NCI-H146 (cell line): Measurements from ENCODE around the gene LBR.
"Not testable (repeated sequence)": the region's sequence is repeated elsewhere in the genome, so short reads cannot be mapped to it uniquely, and the experiment has no call there.

ENCODE experiments used
- DNase-seq: peaks from one replicate; lab custom pipeline; 2025; lab: John Stamatoyannopoulos, UW

The LBR gene

GRCh38 chr1:225427235-225428067 is at the start of gene LBR:
Gene LBR, minus strand, starts transcription at chr1:225428038. Its CDS starts 3,963 bp downstream, at chr1:225424075.
- DNase-seq = no peak

DNA sequence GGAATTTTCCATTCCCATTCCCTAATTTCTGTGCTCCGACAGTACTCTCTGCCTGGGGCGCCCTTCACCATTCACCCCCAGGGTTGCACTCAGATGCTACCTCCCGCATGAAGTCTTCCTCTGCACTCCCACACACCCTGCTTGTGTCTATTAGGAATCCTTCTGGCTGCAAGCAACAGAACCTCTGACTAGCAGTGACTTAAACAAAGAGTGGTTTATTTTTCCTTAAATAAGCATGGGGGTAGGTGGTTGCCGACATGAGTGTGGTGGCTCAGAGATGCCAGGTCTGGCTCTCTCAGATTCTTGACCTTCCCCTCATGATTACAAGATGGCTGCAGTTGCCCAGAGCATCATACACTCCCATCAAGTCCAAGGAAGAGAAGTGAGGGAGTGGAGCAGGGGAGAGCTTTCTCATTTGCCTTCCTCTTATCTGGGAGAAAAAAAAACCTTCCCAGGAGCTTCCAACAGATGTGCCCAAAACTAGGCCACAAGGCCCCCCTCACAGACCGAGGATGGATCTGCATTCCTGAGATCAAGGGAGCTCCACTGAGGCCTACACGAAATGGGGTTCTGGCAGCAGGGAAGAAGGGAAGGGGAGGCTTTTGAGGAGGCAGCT is 49.6 kb upstream of the LBR start:
- DNase-seq = no peak

DNA sequence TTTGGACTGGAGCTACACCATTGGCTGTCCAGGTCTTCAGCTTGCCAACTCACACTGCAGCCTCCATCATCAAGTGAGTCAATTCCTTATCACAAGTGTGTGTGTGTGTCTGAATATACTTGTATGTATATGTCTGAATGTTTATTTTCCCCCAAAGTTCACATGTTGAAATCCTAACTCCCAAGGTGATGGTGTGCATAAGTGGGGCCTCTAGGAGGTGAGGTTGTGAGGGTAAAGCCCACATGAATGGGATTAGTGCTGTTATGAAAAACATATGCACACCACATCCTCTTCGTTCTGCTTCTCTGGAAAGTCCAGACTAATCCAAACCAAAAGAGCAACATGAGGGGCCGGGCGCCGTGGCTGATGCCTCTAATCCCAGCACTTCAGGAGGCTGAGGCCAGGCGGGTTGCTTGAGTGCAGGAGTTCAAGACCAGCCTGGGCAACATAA is 48.7 kb upstream of the LBR start:
- DNase-seq = no peak

- no peak for DNase-seq
Measured at GRCh38 chr1:225476100-225476511, 48.3 kb upstream of the LBR start.

DNA sequence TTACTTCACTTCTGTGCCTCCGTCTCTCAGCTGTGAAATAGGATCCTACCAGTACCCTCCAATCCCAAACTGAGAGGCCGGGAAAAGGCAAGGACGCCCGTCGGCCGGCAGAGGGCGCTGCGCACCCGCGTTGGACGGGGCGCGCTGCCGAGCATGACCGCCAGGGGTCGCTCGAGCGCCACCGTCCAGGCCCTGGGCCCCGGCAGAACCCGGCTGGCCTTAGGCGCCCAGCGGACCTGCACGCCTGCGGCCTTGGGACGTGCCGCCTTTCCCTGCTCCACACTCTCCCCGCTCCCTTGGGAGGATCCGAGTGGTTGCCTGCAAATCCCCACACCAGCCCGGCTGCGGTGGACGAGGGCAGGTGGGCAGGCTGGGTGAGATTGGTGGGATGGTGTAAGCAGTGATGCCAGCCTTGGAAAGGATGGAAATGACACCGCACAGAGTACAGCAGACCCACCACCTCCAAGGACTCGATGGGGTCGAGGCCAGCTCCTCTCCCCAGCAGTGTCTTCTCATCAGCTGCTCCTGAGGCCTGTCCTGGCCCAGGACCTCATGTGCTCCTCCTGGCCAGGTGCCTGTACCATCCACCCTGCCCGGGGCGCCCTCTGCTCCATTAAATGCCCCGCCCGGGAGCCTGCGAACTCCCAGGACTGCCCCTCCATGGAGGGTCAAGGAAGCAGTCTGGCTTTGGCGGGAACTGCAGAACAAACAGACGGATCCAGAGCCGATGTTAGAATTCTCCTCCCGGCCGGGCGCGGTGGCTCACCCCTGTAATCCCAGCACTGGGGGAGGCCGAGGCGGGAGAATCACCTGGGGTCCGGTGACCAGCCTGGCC is 47.4 kb upstream of the LBR start:
- peak; percentile 63 for DNase-seq

- DNase-seq = no peak
Measured at GRCh38 chr1:225474439-225474985, 46.7 kb upstream of the LBR start.

DNA sequence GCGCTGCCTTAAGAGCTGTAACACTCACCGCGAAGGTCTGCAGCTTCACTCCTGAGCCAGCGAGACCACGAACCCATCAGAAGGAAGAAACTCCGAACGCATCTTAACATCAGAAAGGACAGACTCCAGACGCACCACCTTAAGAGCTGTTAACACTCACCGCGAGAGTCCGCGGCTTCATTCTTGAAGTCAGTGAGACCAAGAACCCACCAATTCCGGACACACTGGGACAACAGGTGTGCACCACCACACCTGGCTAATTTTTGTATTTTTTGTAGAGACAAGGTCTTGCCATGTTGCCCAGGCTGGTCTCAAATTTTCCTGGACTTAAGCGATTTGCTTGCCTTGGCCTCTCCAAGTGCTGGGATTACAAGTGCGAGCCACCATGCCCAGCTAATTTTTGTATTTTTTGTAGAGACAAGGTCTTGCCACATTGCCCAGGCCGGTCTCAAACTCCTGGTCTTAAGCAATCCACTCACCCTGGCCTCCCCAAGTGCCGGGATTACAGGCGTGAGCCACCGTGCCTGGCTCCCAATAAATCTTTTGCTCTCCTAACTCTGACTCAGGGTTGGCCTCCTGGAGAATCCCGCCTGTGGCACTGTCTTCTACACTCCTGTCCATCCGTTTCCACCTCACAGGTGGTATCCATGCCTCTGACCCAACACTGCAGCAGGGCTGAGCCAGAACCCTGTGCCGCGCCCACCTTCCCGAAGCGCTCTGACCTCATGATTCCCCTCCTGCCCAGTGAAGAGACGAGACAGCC is 46.0 kb upstream of the LBR start:
- not testable (repeated sequence) for DNase-seq

DNA sequence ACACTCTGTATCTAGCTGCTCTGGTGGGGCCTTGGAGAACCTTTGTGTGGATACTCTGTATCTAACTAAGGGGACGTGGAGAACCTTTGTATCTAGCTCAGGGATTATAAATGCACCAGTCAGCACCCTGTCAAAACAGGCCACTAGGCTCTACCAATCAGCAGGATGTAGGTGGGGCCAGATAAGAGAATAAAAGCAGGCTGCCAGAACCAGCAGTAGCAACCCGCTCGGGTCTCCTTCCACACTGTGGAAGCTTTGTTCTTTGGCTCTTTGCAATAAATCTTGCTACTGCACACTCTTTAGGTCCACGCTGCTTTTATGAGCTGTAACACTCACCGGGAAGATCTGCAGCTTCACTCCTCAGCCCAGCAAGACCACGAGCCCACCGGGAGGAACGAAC is 45.4 kb upstream of the LBR start:
- not testable (repeated sequence) for DNase-seq

DNA sequence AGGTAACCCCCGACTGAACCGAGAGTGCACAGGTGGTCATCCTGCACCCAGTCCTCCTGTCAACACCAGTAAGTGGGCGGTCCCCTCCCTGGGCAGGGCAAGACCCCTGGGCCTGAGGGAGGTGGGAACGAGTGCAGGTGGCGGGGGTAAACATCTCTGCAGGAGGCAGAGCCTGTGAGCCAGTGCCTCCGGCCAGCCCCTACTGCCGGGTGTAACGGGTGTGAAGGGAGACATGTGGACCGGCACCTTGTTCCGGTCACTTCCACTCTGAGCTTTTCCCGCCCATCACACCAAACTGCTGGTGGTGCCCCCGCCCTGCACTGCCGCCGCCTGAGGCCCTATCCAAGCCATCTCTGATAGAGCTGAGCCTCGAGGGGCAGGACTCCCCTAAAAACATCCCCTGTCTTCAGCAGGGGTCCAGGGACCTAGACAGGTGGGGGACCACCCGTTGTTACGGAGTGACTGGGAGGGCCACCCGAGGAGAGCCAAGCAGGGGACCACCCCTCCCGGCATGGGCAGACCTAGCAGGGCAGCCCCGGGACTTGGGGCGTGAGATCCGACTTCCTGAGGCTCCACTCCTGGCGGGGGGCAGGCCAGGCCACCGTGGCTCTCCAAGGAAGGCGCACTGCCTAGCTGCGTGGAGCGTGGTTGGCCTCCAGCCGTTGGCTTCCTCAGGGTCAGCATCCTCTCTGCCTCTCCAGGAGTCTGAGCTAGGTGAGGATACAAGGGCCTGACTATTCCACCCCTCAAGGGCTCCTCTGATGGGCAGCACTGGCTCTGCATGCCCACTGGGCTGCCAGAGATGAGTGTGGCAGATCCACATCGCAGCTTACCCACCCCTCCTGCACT is 43.8 kb upstream of the LBR start:
- DNase-seq = no peak

DNA sequence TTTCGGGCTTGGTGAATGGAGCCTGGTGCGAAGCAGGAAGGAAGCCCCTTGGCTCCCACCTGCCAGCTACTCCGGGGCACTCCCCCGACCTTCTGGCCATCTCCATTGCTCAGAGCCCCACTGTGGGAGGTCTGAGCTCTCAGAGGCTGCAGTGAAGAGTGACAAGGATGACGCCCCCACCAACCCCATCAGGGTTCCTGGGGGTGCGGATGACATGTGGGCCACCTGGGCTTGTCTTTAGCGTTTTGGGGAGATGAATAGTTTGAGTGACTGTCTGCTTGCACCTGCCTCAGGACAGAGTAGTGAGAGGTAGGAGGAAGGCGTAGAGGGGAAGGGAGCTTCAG is 43.2 kb upstream of the LBR start:
- DNase-seq = no peak

DNA sequence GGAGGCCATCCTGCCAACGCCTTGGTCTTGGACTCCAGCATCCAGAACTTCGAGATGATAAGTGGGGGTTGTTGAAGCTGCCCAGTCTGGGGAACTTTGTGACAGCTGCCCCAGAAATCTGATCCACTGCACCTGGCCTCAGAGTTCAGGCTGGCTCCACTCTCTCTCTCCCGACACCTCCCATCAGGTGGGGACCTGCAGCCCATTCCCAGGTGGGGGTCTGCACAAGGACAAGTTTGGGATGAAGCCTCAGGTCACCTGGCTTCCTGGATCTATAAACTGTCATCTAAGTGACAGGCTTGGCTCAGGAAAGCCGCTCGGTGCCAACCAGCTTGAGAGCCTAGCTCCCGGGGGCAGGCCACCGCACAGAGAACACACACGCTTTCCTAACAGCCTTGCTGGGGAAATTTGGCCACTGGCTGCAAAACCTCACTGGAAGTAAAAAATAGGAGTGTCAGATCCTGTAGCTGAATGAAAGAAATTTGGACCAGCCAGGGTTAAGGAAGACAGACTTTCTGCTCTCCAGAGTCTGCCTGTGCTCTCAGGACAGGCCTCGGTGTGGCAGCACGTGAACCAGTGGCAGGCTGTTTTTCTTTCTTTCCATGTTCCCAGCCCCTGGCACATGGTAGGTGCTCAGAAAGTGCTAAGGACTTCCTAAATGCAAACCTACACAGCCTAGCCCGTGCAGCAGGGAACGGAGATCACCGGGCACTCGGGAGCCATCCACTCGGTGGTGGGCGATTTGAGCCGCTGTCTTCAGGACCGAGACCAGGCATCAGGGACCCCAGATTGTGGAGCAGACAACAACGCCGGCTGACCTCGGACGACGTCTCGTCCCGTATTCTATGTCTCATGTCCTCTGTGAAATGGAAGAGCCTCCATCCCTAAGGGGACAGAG is 42.6 kb upstream of the LBR start:
- no peak for DNase-seq

DNA sequence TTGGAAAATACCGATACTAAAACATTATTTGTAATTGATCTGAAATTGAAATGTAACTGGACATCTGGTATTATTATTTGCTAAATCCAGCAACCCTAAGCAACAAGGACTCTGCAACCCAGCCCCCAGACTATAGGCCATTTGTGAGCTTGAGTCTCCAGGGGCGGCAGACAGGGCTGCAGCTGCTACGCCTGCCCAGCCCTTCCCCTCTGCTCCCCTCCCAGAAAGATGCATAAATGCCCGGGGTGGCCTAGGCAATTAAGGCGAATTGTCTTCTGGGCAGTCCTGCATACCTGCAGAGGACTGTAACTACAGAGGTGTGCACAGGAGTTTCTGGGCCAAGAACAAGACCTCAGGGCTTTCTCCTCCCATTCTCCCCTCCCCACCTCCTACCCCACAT is 41.2 kb upstream of the LBR start:
- DNase-seq = no peak

DNA sequence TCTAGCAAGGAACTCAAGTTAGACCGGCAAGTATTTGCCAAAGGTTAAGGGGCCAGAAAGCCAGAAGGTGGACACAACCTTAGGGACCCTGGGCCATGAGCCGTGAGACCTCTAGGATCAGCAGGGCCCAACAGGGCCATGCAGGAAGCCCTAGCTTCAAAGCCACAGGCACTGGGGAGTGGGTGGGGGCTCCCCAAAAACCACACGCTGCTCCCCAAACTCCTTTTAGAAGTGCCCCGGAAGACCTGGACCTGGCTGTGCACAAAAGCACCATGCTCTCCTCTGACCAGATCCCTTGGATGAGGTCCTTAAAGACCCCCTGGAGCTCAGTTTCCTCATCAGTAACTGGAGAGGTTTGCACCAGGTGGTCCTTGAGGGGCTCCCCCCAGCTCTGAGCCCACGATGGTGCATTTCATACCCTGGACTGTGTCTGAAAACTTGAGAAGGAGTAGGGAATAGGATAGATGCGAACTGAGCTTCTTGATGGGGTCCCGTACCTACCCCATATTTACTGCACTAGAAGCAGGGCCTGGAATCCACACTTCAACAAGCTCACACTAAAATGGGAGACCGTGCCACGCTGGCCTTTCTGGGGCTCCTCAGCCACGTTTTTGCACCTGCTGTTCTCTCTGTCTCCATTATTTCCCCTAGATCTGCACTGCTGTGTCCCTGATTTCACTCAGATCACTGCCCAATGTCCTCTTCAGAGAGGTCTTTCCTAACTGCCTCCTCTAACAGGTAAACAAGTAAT is 40.6 kb upstream of the LBR start:
- no peak for DNase-seq

- no peak for DNase-seq
Measured at GRCh38 chr1:225467193-225468020, 39.6 kb upstream of the LBR start.

DNA sequence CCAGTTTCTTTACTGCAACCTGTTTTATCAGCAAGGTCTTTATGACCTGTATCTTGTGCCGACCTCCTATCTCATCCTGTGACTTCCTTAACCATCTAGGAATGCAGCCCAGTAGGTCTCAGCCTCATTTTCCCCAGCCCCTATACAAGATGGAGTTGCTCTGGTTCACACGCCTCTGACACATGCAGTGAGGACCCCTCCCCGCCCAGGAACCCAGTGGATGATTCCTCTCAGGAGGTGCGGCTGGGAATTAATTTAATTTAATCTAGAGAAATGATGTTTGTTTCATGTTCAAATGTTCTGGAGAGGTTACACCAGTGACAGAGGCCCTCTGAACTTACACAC is 39.0 kb upstream of the LBR start:
- no peak for DNase-seq

DNA sequence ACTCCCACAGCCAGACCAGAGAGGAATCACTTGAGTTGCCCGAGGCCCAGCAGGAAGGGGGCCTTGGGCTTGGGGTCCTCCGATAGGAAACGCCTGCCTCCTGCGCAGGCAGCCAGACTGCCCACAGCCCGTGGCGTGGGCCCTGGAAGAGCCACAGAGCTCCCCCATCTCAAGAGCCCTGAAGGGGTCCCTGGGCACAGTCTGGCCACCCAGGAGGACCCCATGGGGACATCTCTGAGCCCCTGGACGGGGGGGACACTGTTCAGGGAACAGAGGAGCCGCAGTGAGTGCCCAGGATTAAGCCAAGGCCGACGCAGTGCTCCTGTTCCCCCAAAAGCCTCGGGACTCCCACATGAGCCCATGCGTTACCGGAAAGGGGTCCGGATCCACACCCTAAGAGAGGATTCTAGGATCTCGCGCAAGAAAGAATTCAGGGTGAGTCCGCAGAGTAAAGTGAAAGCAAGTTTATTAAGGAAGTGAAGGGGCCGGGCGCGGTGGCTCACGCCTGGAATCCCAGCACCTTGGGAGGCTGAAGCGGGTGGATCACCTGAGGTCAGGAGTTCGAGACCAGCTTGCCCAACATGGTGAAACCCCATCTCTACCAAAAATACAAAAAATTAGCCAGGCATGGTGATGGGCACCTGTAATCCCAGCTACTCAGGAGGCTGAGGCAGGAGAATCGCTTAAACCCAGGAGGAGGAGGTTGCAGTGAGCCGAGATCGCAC is 38.1 kb upstream of the LBR start:
- DNase-seq = no peak
